SK-N-SH (cell line): ENCODE results near the gene SSC4D.
"Not testable (repeated sequence)": the region's sequence is repeated elsewhere in the genome, so short reads cannot be mapped to it uniquely, and the experiment has no call there.

ENCODE experiments used
- CHD2 ChIP-seq: fragments of 150-350 bp; IDR thresholded peaks from 2 replicates; pipeline ENCODE4 v1.6.1; 2018; ENCODE audit warnings: low read length; ENCODE audit not compliant: partially characterized antibody
- CTCF ChIP-seq: fragments of 200-600 bp; sonication (generic); IDR thresholded peaks from 2 replicates; pipeline ENCODE4 v1.6.1; 2017; ENCODE audit warnings: antibody characterized with exemption, mild to moderate bottlenecking, moderate library complexity
- EP300 ChIP-seq, 2 experiments: IDR thresholded peaks; 2 replicates each; pipeline versions ENCODE4 v1.4.0 to v1.6.1; 2012; ENCODE audit warnings: borderline replicate concordance in 1 of 2, low read depth in 1 of 2, low read length in 1 of 2
- MXI1 ChIP-seq: IDR thresholded peaks from 2 replicates; pipeline ENCODE4 v1.6.1; 2012; ENCODE audit warnings: mild to moderate bottlenecking, low read depth, low read length, improper control_type of control experiment
- POLR2AphosphoS5 ChIP-seq: IDR thresholded peaks from 2 replicates; pipeline ENCODE4 v1.6.1; 2012; ENCODE audit warnings: low read depth, low read length
- RXRA ChIP-seq: IDR thresholded peaks from 2 replicates; pipeline ENCODE4 v1.4.0; 2012; ENCODE audit warnings: low read depth, mild to moderate bottlenecking, borderline replicate concordance
- TEAD4 ChIP-seq: IDR thresholded peaks from 2 replicates; pipeline ENCODE4 v1.4.0; 2012; ENCODE audit warnings: mild to moderate bottlenecking, borderline replicate concordance; ENCODE audit not compliant: insufficient read depth

- not testable (repeated sequence) for TF ChIP-seq RXRA; TEAD4; MXI1; CTCF; CHD2; POLR2AphosphoS5; EP300 (IDR thresholded peaks at IDR 0.05; ENCODE audit: borderline replicate concordance in 1 of 2, low read depth in 1 of 2, low read length in 1 of 2)
Observed at GRCh38 chr7:76417654-76418310, 8.3 kb upstream of the SSC4D start.
